Neural progenitor cell (in vitro differentiated cells): ENCODE results near the gene SCML1.

Experiments
- CTCF ChIP-seq: fragments of 200-600 bp; sonication (generic); IDR thresholded peaks from 2 replicates; pipeline ENCODE4 v1.5.1; 2017; ENCODE audit warnings: antibody characterized with exemption, mild to moderate bottlenecking
- EZH2 ChIP-seq: fragments of 200-600 bp; sonication (generic); IDR thresholded peaks from 2 replicates; pipeline ENCODE4 v1.6.1; 2017; ENCODE audit warnings: antibody characterized with exemption, mild to moderate bottlenecking, moderate library complexity
- EZH2phosphoT487 ChIP-seq: fragments of 200-600 bp; sonication (generic); IDR thresholded peaks from 2 replicates; pipeline ENCODE4 v1.6.1; 2017; ENCODE audit warnings: antibody characterized with exemption

GRCh38 chrX:17768997-17769396, 31.7 kb downstream of the SCML1 start:
- no peak for TF ChIP-seq CTCF
- TF ChIP-seq EZH2: no peak
- TF ChIP-seq EZH2phosphoT487: no peak
